Measurements from ENCODE around the gene SZT2.
A peak's percentile ranks its signal among the peaks of the same experiment; 100 is the strongest.
"Not testable (repeated sequence)": the region's sequence is repeated elsewhere in the genome, so short reads cannot be mapped to it uniquely, and the experiment has no call there.

SZT2 gene

GRCh38 chr1:43454270-43455011 lies 64.7 kb downstream of the SZT2 start:
- DNase-seq (ENCODE audit: low read depth) = peak; percentile 76

- DNase-seq (ENCODE audit: low read depth) = no peak
Measured at GRCh38 chr1:43455213-43455889, 65.7 kb downstream of the SZT2 start.

GRCh38 chr1:43458379-43458778 lies 68.7 kb downstream of the SZT2 start:
- not testable (repeated sequence) for DNase-seq (ENCODE audit: low read depth)

- DNase-seq (ENCODE audit: low read depth) = no peak
Measured at GRCh38 chr1:43460988-43461693, 71.4 kb downstream of the SZT2 start.

- no peak for DNase-seq (ENCODE audit: low read depth)
Measured at GRCh38 chr1:43463479-43463878, 73.8 kb downstream of the SZT2 start.

- peak; percentile 60 for DNase-seq (ENCODE audit: low read depth)
Measured at GRCh38 chr1:43464681-43465504, 75.2 kb downstream of the SZT2 start.

- DNase-seq (ENCODE audit: low read depth) = no peak
Measured at GRCh38 chr1:43465505-43466067, 75.9 kb downstream of the SZT2 start.

- DNase-seq (ENCODE audit: low read depth) = no peak
Measured at GRCh38 chr1:43466403-43466802, 76.7 kb downstream of the SZT2 start.

- no peak for DNase-seq (ENCODE audit: low read depth)
Measured at GRCh38 chr1:43468414-43468813, 78.7 kb downstream of the SZT2 start.

- no peak for DNase-seq (ENCODE audit: low read depth)
Measured at GRCh38 chr1:43469932-43470331, 80.2 kb downstream of the SZT2 start.

GRCh38 chr1:43472087-43472462 lies 82.4 kb downstream of the SZT2 start:
- DNase-seq (ENCODE audit: low read depth) = no peak

GRCh38 chr1:43472463-43473151 lies 82.9 kb downstream of the SZT2 start:
- peak; percentile 72 for DNase-seq (ENCODE audit: low read depth)

GRCh38 chr1:43473463-43473862 lies 83.8 kb downstream of the SZT2 start:
- DNase-seq (ENCODE audit: low read depth) = no peak

GRCh38 chr1:43475611-43476401 lies 86.1 kb downstream of the SZT2 start:
- not testable (repeated sequence) for DNase-seq (ENCODE audit: low read depth)

- no peak for DNase-seq (ENCODE audit: low read depth)
Measured at GRCh38 chr1:43477716-43478115, 88.0 kb downstream of the SZT2 start.

GRCh38 chr1:43479414-43479813 lies 89.7 kb downstream of the SZT2 start:
- DNase-seq (ENCODE audit: low read depth) = no peak

GRCh38 chr1:43481491-43481890 lies 91.8 kb downstream of the SZT2 start:
- no peak for DNase-seq (ENCODE audit: low read depth)

- DNase-seq (ENCODE audit: low read depth) = no peak
Measured at GRCh38 chr1:43482215-43482614, 92.5 kb downstream of the SZT2 start.

- DNase-seq (ENCODE audit: low read depth) = no peak
Measured at GRCh38 chr1:43484367-43484766, 94.7 kb downstream of the SZT2 start.

GRCh38 chr1:43488165-43488564 lies 98.5 kb downstream of the SZT2 start:
- DNase-seq (ENCODE audit: low read depth) = no peak
